ENCODE measurements around the gene TNFAIP8. TPM values are rescaled to one million over a fixed set of nuclear protein-coding genes. Genes with fewer than 3 reads are reported as not detected.
A peak's percentile ranks its signal among the peaks of the same experiment; 100 is the strongest.

Gene TNFAIP8
- total and polyA plus RNA-seq, 7 donors = 0.73 to 2.5 (median 1.6) TPM

DNA sequence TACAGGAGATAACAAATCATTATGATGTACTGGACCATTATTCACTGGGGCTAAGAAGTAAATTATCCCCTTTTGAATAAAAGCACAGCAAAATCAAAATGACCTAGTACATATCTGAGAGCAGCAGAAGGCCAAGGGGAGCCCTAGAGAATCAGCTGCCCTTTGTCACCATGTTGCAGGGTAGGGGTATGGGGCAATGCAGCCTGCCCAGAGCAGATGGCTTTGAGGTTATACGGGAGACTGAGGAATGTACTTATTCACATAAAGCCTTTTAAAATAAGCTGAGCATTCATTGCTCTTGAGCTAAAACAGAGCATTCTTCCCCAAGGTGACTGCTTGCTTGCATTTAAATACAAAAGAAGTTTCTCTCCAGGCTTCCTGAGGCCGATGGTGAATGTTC, 2.6 kb upstream of the TNFAIP8 start:
- H3K9me3 ChIP-seq = no peaks in the 10 kb centered on the region
- no peak overlapping the region for H3K4me3 ChIP-seq
- no peak for ATAC-seq
- no peak for TF ChIP-seq CTCF (IDR thresholded peaks at IDR 0.05)
- no peaks in the 10 kb centered on the region for H3K36me3 ChIP-seq (ENCODE audit: insufficient read depth in 1 of 2, low read depth in 1 of 2)
- no peak overlapping the region for H3K27ac ChIP-seq
- intact Hi-C loops (cut with DNase I) = no loop called here
- H3K27me3 ChIP-seq (ENCODE audit: insufficient read depth in 3 of 3, low read length in 2 of 3) = peaks cover 0 to 6% (median 0%) of the 10 kb centered on the region in 3 donors
- no peak for DNase-seq
- WGBS, 3 donors = 78 to 84% (median 82%) methylated on average over 2 of the region's 2 CpGs
- no peaks in the 10 kb centered on the region for H3K4me1 ChIP-seq

DNA sequence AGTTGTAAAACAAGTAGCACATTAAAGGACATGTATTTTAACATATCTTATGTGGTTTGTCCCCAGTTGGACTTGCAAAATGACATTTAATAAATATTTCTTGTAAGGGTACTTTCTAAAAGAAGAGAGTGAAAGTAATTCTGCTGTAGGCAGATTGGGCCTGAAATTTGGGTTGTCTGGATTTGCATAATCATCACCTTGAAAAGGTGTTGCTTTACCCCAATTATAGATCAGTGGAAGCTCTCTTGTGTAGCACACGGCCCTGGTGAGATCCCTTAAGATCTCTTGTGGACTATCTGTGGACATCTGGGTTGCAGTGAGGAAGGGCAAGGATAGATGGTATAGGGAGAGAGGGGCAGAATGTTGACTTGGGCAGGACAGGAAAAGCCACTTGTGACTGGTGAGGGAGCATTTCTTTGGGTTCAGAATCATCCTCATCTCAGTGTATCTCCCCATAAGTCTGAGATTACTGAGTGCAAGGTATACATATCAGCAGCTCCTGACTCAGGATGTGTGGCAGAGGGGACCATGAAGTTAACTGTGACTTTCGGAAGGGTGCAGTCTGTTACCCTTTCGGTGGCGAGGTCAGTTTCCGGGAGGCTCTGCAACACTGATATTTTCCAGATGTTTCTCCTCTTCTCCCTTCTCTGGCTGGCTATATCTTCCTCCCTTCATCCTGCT, 2.0 kb upstream of the TNFAIP8 start:
- no peak for DNase-seq
- H3K4me1 ChIP-seq = no peaks in the 10 kb centered on the region
- ATAC-seq = no peak
- peaks cover 0 to 6% (median 0%) of the 10 kb centered on the region in 3 donors for H3K27me3 ChIP-seq (ENCODE audit: insufficient read depth in 3 of 3, low read length in 2 of 3)
- TF ChIP-seq CTCF (IDR thresholded peaks at IDR 0.05) = no peak
- no peaks in the 10 kb centered on the region for H3K9me3 ChIP-seq
- no peak overlapping the region for H3K4me3 ChIP-seq
- no peaks in the 10 kb centered on the region for H3K36me3 ChIP-seq (ENCODE audit: insufficient read depth in 1 of 2, low read depth in 1 of 2)
- 85 to 89% (median 88%) methylated on average over 5 of the region's 5 CpGs for WGBS, 3 donors
- intact Hi-C loops (cut with DNase I) = no loop called here
- H3K27ac ChIP-seq = no peak overlapping the region

GRCh38 chr5:119354537-119355243, 1.1 kb upstream of the TNFAIP8 start:
- intact Hi-C loops (cut with DNase I) = no loop called here

GRCh38 chr5:119355244-119355638, 578 bp upstream of the TNFAIP8 start:
- H3K9me3 ChIP-seq = no peaks in the 10 kb centered on the region
- peaks cover 0 to 6% (median 0%) of the 10 kb centered on the region in 3 donors for H3K27me3 ChIP-seq (ENCODE audit: insufficient read depth in 3 of 3, low read length in 2 of 3)
- no peak for TF ChIP-seq CTCF (IDR thresholded peaks at IDR 0.05)
- peak overlapping the region; percentile 64 for H3K4me3 ChIP-seq
- no peak for ATAC-seq
- intact Hi-C loops (cut with DNase I) = no loop called here
- no peak for DNase-seq
- 66 to 76% (median 67%) methylated on average over 12 of the region's 12 CpGs for WGBS, 3 donors
- no peak overlapping the region for H3K27ac ChIP-seq
- no peaks in the 10 kb centered on the region for H3K4me1 ChIP-seq
- no peaks in the 10 kb centered on the region for H3K36me3 ChIP-seq (ENCODE audit: insufficient read depth in 1 of 2, low read depth in 1 of 2)

More at GRCh38 chr5:119354537-119355243, 1.1 kb upstream of the TNFAIP8 start:
- 95 to 96% (median 96%) methylated on average over 10 of the region's 10 CpGs for WGBS, 3 donors
- no peaks in the 10 kb centered on the region for H3K4me1 ChIP-seq
- no peak overlapping the region for H3K4me3 ChIP-seq
- DNase-seq = no peak
- H3K9me3 ChIP-seq = no peaks in the 10 kb centered on the region
- no peaks in the 10 kb centered on the region for H3K36me3 ChIP-seq (ENCODE audit: insufficient read depth in 1 of 2, low read depth in 1 of 2)
- no peak for TF ChIP-seq CTCF (IDR thresholded peaks at IDR 0.05)
- peaks cover 0 to 6% (median 0%) of the 10 kb centered on the region in 3 donors for H3K27me3 ChIP-seq (ENCODE audit: insufficient read depth in 3 of 3, low read length in 2 of 3)
- no peak for ATAC-seq
- H3K27ac ChIP-seq = no peak overlapping the region
